Choroid plexus epithelial cell (primary cell): Measurements from ENCODE around the gene DIP2C.

Experiments
- DNase-seq: peaks from one replicate; pipeline ENCODE4 v3.0.0-alpha.2; 2010; ENCODE audit warnings: low read depth
- H3K4me3 ChIP-seq: 2 replicates; pipeline ENCODE4 v1.5.1; 2011; ENCODE audit warnings: low read depth, mild to moderate bottlenecking, control low read depth, low read length, moderate library complexity
- CTCF ChIP-seq: conservative IDR thresholded peaks from 2 replicates; pipeline ENCODE4 v1.5.1; 2011; ENCODE audit warnings: low read depth, mild to moderate bottlenecking, control low read depth, inconsistent platforms, low read length, moderate library complexity

Gene DIP2C

GRCh38 chr10:547591-548081 lies 141.8 kb downstream of the DIP2C start:
- no peak for TF ChIP-seq CTCF
- no peak overlapping the region for H3K4me3 ChIP-seq
- no peak for DNase-seq

- H3K4me3 ChIP-seq, result no peak overlapping the region
- no peak for TF ChIP-seq CTCF
- DNase-seq, result peak; percentile 41
Observed at GRCh38 chr10:546971-547590, 142.4 kb downstream of the DIP2C start.

- TF ChIP-seq CTCF, result no peak
- no peak overlapping the region for H3K4me3 ChIP-seq
- DNase-seq, result no peak
Observed at GRCh38 chr10:546451-546850, 143.0 kb downstream of the DIP2C start.

- no peak for DNase-seq
- no peak for TF ChIP-seq CTCF
- no peak overlapping the region for H3K4me3 ChIP-seq
Observed at GRCh38 chr10:543862-544822, 145.3 kb downstream of the DIP2C start.

GRCh38 chr10:543131-543530 lies 146.3 kb downstream of the DIP2C start:
- TF ChIP-seq CTCF, result no peak
- no peak overlapping the region for H3K4me3 ChIP-seq
- no peak for DNase-seq

GRCh38 chr10:541750-542371 lies 147.6 kb downstream of the DIP2C start:
- no peak for DNase-seq

More at GRCh38 chr10:541750-542371, 147.6 kb downstream of the DIP2C start:
- no peak overlapping the region for H3K4me3 ChIP-seq
- no peak for TF ChIP-seq CTCF
